ENCODE results near the gene TST.

The TST gene

DNA sequence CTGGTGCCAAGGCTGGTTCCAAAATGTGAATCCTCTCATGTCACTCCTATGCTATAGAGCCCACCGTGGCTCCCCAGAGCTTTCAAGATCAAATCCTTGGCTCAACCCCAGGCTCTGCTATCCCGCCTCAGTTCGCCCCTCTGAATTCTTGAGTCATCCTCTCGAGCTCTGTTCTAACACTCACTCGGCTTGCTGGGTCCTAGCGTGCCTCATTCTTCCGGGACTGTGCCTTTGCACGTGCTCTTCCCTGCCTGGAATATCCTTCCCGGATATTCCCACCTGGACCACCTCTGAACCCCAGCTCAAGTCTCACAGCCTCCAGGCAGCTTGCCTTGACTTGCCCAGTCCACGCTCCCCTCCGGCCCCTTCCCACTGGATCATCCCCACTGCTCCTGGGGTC is 45.3 kb upstream of the TST start:
- DNase-seq = no peak
- H3K4me3 ChIP-seq = no peak overlapping the region
- peaks cover 0 to 32% of the 10 kb centered on the region in 2 donors for H3K27me3 ChIP-seq
- no peaks in the 10 kb centered on the region for H3K9me3 ChIP-seq
- no peaks in the 10 kb centered on the region for H3K4me1 ChIP-seq
- TF ChIP-seq, protein P1, sequence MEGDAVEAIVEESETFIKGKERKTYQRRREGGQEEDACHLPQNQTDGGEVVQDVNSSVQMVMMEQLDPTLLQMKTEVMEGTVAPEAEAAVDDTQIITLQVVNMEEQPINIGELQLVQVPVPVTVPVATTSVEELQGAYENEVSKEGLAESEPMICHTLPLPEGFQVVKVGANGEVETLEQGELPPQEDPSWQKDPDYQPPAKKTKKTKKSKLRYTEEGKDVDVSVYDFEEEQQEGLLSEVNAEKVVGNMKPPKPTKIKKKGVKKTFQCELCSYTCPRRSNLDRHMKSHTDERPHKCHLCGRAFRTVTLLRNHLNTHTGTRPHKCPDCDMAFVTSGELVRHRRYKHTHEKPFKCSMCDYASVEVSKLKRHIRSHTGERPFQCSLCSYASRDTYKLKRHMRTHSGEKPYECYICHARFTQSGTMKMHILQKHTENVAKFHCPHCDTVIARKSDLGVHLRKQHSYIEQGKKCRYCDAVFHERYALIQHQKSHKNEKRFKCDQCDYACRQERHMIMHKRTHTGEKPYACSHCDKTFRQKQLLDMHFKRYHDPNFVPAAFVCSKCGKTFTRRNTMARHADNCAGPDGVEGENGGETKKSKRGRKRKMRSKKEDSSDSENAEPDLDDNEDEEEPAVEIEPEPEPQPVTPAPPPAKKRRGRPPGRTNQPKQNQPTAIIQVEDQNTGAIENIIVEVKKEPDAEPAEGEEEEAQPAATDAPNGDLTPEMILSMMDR (IDR thresholded peaks at IDR 0.05) = no peak
- no peak overlapping the region for H3K27ac ChIP-seq
- peaks cover 9 to 21% (median 17%) of the 10 kb centered on the region in 3 donors for H3K36me3 ChIP-seq
- intact Hi-C loops (cut with DNase I; ENCODE audit: low total_unique reads) = no loop called here

DNA sequence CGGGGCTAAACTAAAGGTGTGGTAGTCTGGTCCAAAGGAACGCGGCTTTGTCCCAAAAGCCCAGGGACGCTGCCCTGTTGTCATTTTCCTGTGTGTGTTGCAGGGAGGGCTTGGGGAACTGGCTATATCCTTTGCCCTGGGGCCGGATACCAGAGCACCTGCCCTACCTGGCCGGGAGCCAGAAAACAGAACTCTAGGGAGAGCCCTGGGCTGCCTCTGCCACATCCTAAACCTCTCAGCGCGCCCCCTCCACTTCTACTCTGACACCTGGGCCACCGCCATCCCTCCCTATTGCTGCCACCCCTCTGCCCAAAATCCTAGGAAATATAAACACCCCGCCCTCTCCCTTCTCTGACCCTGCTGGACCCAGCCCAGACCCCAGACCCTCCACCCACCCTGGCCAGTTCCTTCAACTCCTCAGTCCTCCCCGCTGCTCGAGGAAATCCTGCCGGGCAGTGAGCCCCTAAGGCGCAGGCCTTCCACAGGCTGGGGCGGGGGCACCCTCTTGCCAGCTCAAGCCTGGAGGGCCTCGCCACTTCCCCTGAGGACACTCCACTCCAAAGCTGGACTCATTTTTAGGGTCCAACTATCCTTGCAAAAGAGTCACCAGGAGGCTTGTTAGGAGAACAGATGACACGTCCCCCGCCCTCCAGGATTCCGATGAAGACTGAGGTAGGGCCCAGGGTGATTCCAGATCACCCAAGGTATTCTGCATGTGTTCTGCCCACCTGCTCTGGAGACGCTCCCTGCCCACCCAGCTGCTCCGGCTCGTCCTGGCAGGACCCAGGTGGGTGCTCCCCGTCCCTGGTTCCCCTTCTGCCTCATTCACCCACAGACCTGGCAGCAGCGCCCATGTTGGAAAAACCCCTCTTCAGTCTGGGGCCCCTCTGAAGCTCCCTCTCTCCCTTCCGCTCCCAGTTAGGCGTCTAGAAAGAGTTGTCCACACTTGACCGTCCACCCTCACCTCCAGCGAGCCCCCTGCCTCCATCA is 44.5 kb upstream of the TST start:
- H3K9me3 ChIP-seq = no peaks in the 10 kb centered on the region
- peaks cover 9 to 30% (median 24%) of the 10 kb centered on the region in 3 donors for H3K36me3 ChIP-seq
- DNase-seq = no peak
- intact Hi-C loops (cut with DNase I; ENCODE audit: low total_unique reads) = no loop called here
- TF ChIP-seq, protein P1 (IDR thresholded peaks at IDR 0.05) = no peak
- H3K4me3 ChIP-seq = no peak overlapping the region
- H3K27ac ChIP-seq = no peak overlapping the region
- H3K4me1 ChIP-seq = no peaks in the 10 kb centered on the region
- peaks cover 0 to 24% of the 10 kb centered on the region in 2 donors for H3K27me3 ChIP-seq

DNA sequence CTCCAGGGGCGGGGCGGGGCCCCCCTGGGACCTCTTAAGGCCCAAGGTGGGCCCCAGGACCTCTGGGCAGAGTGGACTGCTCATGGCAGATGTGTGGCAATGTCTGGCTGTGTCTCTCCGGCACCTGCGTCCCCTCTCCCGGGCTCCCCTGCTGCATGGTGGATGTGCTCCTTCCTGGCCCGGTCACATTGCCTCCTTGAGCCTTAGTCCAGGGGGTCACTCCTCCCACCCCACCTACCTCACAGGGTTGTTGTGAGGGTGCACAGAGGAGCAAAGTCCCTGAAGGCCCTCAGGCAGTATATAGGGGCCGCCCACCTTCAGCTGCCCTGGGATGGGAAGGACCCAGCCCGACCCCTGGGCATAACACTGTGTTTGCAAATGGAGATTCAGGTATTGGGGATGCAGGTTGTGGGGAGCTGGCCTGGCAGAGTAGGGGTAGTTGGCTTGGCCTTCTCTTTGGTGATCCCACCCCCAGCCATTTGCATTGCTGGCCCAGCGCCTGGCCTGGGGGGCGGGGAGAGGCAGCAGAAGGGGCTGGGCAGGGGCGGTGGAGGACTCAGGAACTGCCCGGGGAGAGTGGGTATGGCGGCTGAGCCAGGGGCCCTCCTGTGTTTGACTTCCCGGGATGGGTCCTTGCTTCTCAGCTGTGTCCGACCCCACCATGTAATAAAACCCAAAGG is 43.6 kb upstream of the TST start:
- no peak overlapping the region for H3K4me3 ChIP-seq

DNA sequence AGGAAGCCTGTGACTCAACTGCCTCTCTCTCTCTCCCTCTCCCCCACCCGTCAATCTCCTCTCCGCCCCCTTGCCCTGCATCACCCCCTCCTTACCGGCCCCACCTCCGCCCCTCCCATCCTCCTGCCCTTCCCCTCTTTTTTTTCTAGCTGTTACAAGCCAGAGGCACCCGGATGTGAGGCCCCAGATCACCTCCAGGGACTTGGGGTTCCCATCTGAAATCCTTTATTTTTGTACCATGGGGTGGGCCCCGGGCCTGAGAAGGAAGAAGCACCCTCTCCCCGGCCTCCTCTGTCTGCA is 43.1 kb upstream of the TST start:
- DNase-seq = no peak
- H3K9me3 ChIP-seq = no peaks in the 10 kb centered on the region

More for the DNA sequence above, 43.6 kb upstream of the TST start:
- no peaks in the 10 kb centered on the region for H3K9me3 ChIP-seq
- H3K4me1 ChIP-seq = no peaks in the 10 kb centered on the region
- H3K27me3 ChIP-seq = peaks cover 0 to 15% of the 10 kb centered on the region in 2 donors
- TF ChIP-seq, protein P1 (IDR thresholded peaks at IDR 0.05) = no peak
- DNase-seq = no peak
- intact Hi-C loops (cut with DNase I; ENCODE audit: low total_unique reads) = no loop called here
- H3K27ac ChIP-seq = no peak overlapping the region
- peaks cover 10 to 39% (median 33%) of the 10 kb centered on the region in 3 donors for H3K36me3 ChIP-seq

DNA sequence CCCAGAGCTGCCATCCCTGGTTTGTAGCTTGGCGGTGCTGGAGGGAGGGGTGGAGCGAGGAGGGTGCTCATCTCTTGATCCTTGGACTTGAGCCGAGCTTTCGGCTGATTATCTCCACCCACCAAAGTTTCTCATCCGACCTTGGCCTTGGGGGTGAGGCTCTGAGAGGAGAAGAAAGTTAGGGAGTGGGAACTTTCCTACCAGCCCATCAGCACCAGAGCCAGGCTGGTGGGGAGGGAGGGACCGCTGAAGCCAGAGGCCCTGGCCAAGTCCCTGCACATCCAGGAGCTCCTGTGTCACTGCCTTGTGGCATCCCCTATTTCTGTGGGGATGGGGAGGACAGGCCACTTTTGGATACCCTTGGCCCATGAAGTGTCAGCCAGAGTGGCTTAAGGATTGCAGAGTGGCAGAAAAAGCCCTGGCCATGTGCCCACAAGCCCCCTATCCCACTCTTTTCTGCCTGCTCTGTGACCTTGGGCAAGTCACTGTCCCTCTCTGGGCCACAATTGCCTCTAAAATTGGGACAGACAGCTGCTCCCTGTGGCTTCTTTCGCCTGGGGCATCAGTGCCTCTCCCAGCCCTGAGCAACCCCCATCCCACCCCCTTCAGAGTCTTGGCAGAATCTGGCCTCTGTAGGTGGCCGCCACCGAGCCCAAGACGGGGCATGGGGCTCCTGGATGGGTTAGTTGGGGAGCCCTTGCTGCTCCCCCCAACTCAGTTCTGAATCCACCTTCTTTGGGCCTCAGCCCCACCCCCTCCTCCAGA is 42.5 kb upstream of the TST start:
- no peak for DNase-seq
- Histone ChIP-seq H3K27ac (no peak overlapping the region), H3K27me3 (peaks cover 0 to 4% of the 10 kb centered on the region in 2 donors), H3K9me3 (no peaks in the 10 kb centered on the region), H3K4me1 (no peaks in the 10 kb centered on the region), H3K36me3 (peaks cover 18 to 49% (median 44%) of the 10 kb centered on the region in 3 donors), H3K4me3 (no peak overlapping the region)
- intact Hi-C loops (cut with DNase I; ENCODE audit: low total_unique reads) = no loop called here
- TF ChIP-seq, protein P1 (IDR thresholded peaks at IDR 0.05) = no peak

More for the DNA sequence above, 43.1 kb upstream of the TST start:
- H3K36me3 ChIP-seq = peaks cover 15 to 44% (median 38%) of the 10 kb centered on the region in 3 donors
- no peaks in the 10 kb centered on the region for H3K4me1 ChIP-seq
- intact Hi-C loops (cut with DNase I; ENCODE audit: low total_unique reads) = no loop called here
- H3K4me3 ChIP-seq = no peak overlapping the region
- no peak overlapping the region for H3K27ac ChIP-seq
- TF ChIP-seq, protein P1 (IDR thresholded peaks at IDR 0.05) = no peak
- peaks cover 0 to 10% of the 10 kb centered on the region in 2 donors for H3K27me3 ChIP-seq
